ENCODE data around the gene PROM1. TPM values are rescaled to one million over a fixed set of nuclear protein-coding genes. Genes with fewer than 3 reads are reported as not detected.

PROM1 gene
- total RNA-seq, 2 experiments from 2014 or later, result not detected

DNA sequence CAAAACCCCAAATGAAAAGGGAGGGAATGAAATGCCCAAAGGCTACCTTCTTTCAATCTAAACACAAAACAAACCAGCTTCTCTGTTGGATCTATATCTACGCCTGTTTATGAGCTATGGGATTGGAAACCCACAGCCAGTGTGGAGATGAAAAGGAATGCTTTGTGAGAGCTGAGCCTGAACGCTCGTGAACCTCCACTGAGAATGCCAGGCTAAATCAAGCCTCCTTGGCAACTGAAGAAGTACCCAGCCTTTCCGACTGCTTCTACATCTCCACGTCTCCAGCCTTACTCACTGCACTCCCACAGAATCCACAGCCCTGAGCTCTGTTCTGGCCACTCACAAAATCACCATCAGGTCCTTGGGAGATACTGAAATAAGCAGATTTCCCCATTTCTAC lies 31.8 kb downstream of the PROM1 start:
- H3K4me3 ChIP-seq (ENCODE audit: low read depth, low read length, poor library complexity, severe bottlenecking), result no peak overlapping the region
- H3K9me3 ChIP-seq (ENCODE audit: low read length), result no peaks in the 10 kb centered on the region
- no peaks in the 10 kb centered on the region for H3K9me2 ChIP-seq (ENCODE audit: insufficient read depth, low read length)
- ChIA-PET CTCF (ENCODE audit: unreplicated experiment) (no interaction called here), POLR2A (no interaction called here)
- no peak overlapping the region for H3K27ac ChIP-seq (ENCODE audit: low read depth, low read length, poor library complexity, severe bottlenecking)
- no TSS peak for BruUV-seq (replicated peaks)
- H3K4me2 ChIP-seq (ENCODE audit: low read length), result no peak overlapping the region
- no peaks in the 10 kb centered on the region for H3K36me3 ChIP-seq (ENCODE audit: insufficient read depth, low read length)
- H3K4me1 ChIP-seq (ENCODE audit: insufficient read depth, low read length, poor library complexity, severe bottlenecking), result peaks cover 3% of the 10 kb centered on the region
- no peak for TF ChIP-seq EZH2phosphoT487 (IDR thresholded peaks at IDR 0.05; ENCODE audit: borderline replicate concordance, low read depth, low read length)
- TF ChIP-seq, protein P1, sequence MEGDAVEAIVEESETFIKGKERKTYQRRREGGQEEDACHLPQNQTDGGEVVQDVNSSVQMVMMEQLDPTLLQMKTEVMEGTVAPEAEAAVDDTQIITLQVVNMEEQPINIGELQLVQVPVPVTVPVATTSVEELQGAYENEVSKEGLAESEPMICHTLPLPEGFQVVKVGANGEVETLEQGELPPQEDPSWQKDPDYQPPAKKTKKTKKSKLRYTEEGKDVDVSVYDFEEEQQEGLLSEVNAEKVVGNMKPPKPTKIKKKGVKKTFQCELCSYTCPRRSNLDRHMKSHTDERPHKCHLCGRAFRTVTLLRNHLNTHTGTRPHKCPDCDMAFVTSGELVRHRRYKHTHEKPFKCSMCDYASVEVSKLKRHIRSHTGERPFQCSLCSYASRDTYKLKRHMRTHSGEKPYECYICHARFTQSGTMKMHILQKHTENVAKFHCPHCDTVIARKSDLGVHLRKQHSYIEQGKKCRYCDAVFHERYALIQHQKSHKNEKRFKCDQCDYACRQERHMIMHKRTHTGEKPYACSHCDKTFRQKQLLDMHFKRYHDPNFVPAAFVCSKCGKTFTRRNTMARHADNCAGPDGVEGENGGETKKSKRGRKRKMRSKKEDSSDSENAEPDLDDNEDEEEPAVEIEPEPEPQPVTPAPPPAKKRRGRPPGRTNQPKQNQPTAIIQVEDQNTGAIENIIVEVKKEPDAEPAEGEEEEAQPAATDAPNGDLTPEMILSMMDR (conservative IDR thresholded peaks at IDR 0.05; ENCODE audit: low read length), result no peak
- H3K79me2 ChIP-seq (ENCODE audit: insufficient read depth, low read depth, low read length), result no peaks in the 10 kb centered on the region
- H2AFZ ChIP-seq (ENCODE audit: low read length), result no peak overlapping the region
- no peaks in the 10 kb centered on the region for H4K20me1 ChIP-seq (ENCODE audit: insufficient read depth, low read length)
- no peak for DNase-seq (ENCODE audit: low spot score)
- intact Hi-C loops (cut with micrococcal nuclease; ENCODE audit: unreplicated experiment), result no loop called here

DNA sequence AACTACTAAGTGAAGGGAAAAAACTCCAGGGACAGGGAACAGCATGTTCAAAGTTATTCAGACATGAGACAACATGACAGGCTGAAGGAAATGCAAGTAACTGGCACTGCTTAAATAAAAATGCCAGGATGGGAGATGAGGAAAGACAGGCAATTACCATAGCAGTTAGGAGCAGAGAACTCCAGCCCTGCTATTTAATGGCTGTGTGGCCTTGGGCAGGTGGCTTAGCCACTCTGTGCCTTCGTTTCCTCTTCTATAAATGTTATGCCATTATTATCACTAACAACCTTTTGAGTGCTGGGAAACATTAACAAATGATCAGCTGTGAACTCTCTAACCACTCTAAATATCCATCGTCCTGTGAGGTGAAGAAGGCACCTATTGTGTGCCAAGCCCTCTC lies 32.7 kb downstream of the PROM1 start:
- H3K4me2 ChIP-seq (ENCODE audit: low read length), result no peak overlapping the region
- no peak for TF ChIP-seq EZH2phosphoT487 (IDR thresholded peaks at IDR 0.05; ENCODE audit: borderline replicate concordance, low read depth, low read length)
- TF ChIP-seq, protein P1 (conservative IDR thresholded peaks at IDR 0.05; ENCODE audit: low read length), result no peak
- peaks cover 3% of the 10 kb centered on the region for H3K4me1 ChIP-seq (ENCODE audit: insufficient read depth, low read length, poor library complexity, severe bottlenecking)
- H3K36me3 ChIP-seq (ENCODE audit: insufficient read depth, low read length), result no peaks in the 10 kb centered on the region
- no peak overlapping the region for H2AFZ ChIP-seq (ENCODE audit: low read length)
- H3K9me2 ChIP-seq (ENCODE audit: insufficient read depth, low read length), result no peaks in the 10 kb centered on the region
- BruUV-seq (replicated peaks), result no TSS peak
- no peak overlapping the region for H3K27ac ChIP-seq (ENCODE audit: low read depth, low read length, poor library complexity, severe bottlenecking)
- H3K9me3 ChIP-seq (ENCODE audit: low read length), result no peaks in the 10 kb centered on the region
- no peaks in the 10 kb centered on the region for H4K20me1 ChIP-seq (ENCODE audit: insufficient read depth, low read length)
- no peak for DNase-seq (ENCODE audit: low spot score)
- POLR2A ChIA-PET, result interaction anchor here (1.0 kb wide), 1 partner anchor 40 kb away, joined by 3 read pairs; no protein-coding TSS in a partner anchor
- H3K4me3 ChIP-seq (ENCODE audit: low read depth, low read length, poor library complexity, severe bottlenecking), result no peak overlapping the region
- H3K79me2 ChIP-seq (ENCODE audit: insufficient read depth, low read depth, low read length), result no peaks in the 10 kb centered on the region
- intact Hi-C loops (cut with micrococcal nuclease; ENCODE audit: unreplicated experiment), result no loop called here
- CTCF ChIA-PET (ENCODE audit: unreplicated experiment), result no interaction called here

DNA sequence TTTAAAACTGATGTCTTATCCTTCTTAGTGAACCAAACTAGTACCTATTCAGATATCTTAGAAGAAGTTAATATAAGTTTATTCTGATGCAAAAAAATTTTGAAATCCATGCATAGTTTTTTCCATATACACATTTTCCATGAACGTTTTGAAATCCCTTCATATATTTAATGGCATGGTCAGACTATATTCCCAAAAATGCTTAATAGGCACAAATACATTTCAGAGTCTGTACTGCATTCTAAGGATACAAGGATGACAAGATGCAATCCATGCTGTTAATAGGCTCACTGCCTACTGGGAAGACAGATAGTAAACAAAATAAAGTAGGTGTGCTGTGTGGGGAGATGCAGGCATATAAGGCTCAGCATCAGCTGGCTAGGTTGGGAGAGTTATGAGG lies 33.2 kb downstream of the PROM1 start:
- ChIA-PET POLR2A (interaction anchor here (1.0 kb wide), 1 partner anchor 41 kb away, joined by 3 read pairs; no protein-coding TSS in a partner anchor), CTCF (ENCODE audit: unreplicated experiment) (no interaction called here)
- Histone ChIP-seq H3K4me2 (ENCODE audit: low read length) (no peak overlapping the region), H3K79me2 (ENCODE audit: insufficient read depth, low read depth, low read length) (no peaks in the 10 kb centered on the region), H3K9me2 (ENCODE audit: insufficient read depth, low read length) (no peaks in the 10 kb centered on the region), H3K4me1 (ENCODE audit: insufficient read depth, low read length, poor library complexity, severe bottlenecking) (peaks cover 3% of the 10 kb centered on the region), H3K4me3 (ENCODE audit: low read depth, low read length, poor library complexity, severe bottlenecking) (no peak overlapping the region), H3K36me3 (ENCODE audit: insufficient read depth, low read length) (no peaks in the 10 kb centered on the region), H4K20me1 (ENCODE audit: insufficient read depth, low read length) (no peaks in the 10 kb centered on the region), H2AFZ (ENCODE audit: low read length) (no peak overlapping the region), H3K9me3 (ENCODE audit: low read length) (no peaks in the 10 kb centered on the region), H3K27ac (ENCODE audit: low read depth, low read length, poor library complexity, severe bottlenecking) (no peak overlapping the region)
- TF ChIP-seq, protein P1 (conservative IDR thresholded peaks at IDR 0.05; ENCODE audit: low read length), result no peak
- no peak for TF ChIP-seq EZH2phosphoT487 (IDR thresholded peaks at IDR 0.05; ENCODE audit: borderline replicate concordance, low read depth, low read length)
- no peak for DNase-seq (ENCODE audit: low spot score)
- no TSS peak for BruUV-seq (replicated peaks)
- intact Hi-C loops (cut with micrococcal nuclease; ENCODE audit: unreplicated experiment), result no loop called here

Measured in OCI-LY7 (cell line).